HG02885 (cell line): ENCODE results near the gene GLIS1.

Experiments
- ATAC-seq: cut with Tn5 transposase; IDR thresholded peaks from one replicate; pipeline ENCODE4 v1.9.1; 2021; ENCODE audit warnings: mild to moderate bottlenecking; ENCODE audit not compliant: unreplicated experiment, poor library complexity

The GLIS1 gene

DNA sequence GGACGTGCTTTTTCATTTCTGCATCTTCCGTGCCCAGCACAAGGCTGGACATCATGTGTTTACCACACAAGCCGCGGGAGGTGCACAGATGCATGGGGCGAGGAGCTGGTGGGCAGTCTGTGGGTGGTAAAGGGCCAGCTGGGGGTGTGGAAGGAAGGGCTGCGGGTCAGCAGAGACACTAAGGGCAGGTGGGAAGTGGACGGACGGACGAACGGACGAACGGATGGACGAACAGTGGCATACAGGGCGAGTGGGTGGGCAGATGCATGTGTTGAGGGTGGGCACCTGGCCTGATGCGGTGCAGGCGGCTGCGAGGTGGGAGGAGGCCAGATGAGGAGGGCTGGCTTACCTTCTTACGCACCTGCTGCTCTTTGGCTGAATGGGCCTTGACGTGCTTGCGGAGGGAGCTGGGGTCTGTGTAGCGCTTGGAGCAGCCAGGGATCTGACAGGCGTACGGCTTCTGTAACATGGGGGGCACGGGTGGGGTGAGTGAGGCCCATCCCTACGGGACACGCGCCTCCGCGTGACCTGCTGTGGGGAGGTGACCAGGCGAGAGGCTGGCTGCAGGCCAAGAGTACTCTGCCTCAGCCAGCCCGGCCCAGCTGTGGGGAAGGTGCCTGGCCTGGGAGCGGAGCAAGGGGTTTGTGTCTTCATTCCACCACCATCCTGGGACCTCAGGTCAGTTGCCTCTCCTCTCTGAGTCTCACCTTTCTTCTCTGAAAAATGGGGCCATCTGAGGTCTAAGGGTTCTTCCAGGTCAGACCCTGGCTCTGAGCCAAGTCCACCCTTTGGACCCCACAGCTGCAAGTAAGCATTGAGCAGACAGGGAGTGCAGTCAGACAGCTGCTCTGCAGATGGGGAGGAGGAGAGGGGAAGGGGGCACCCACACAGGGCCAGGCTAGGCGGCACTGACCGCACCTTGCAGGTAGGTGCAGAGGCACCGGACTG, 214.3 kb downstream of the GLIS1 start:
- ATAC-seq, result no peak

DNA sequence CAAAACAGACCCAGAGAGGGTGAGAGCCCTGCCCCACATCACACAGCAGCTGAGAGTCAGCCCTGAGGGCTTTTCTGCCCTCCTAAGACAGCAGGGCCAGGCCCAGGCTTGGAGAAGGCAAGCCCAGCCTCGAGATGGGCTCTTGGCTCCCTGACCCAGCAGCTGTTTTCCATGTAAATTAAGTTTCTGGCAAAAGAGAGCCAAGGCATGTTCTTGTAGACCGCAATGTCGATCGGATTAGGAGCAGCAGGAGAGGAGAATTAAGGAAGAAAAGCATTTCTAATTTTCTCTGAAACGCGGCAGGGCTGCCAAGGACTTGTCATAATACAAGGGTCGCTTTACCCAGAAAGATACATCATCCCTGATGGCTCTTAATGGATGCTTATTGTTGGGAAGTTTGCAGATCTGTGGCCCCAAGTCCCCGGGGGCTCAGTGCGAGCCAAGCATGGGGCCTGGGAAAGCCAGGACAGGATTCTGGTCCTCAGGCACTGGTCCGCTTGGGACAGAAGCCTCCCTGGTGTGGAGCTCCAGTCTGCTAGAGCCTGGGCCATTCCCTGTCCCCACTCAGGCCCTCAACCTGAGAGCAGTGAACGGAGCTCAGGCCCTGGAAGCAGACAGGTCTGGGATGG, 216.9 kb downstream of the GLIS1 start:
- ATAC-seq, result no peak

DNA sequence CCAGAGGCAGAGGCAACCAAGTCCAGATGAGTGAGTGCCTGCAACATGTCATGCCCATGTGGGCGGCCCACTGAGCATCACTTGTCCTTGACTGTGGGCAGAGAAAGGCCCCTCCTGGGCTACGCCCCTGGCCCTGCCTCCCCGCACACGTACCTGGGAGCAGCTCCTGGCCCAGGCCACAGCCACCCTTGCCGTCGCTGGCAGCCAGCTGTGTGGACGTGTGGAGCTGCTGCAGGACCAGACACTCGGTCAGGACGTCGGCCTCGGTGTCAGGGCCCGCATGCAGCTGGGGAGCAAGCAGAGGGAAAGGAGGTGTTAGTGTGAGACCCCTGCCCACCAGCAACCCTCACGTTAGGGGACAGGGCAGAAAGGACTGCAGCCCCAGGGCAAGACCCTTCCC, 218.5 kb downstream of the GLIS1 start:
- no peak for ATAC-seq

DNA sequence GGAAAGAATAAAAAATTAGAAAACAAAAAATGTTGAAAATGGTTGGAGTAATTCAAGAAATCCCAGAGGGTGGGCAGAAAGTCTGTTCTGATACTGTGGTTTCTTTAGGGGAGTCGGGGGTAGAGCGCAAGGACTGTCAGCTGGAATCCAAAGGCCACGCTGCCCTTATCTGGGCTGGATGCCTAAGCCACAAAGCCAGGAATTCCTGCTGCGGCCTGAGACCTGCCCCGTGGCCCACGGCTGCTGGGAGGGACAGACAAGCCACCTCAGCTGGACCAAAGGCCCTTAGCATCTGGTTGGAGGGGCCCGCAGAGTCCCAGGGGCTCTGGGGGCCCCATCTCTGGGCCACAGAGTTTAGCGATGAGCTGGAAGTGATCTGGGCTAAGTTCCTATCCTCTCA, 219.5 kb downstream of the GLIS1 start:
- ATAC-seq, result no peak

DNA sequence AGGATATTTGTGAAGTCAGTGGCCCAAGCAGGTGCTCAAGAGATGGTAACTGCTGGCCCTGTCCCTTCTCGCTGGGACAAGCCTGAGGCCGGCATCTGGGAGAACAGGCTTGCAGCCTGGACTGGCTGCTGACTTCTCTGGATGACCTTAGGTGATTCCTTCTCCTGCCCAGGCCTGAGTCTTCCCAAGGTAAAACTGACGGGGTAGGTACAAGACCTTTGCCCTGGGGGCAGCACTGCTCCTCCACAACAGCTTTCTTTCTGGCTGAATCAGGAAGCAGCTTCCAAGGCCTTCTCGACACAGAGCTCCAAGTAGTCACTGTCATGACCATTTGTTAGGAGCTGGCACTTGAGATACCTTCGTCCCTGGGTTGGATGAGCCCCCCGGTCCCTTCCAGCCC, 220.2 kb downstream of the GLIS1 start:
- ATAC-seq, result no peak

DNA sequence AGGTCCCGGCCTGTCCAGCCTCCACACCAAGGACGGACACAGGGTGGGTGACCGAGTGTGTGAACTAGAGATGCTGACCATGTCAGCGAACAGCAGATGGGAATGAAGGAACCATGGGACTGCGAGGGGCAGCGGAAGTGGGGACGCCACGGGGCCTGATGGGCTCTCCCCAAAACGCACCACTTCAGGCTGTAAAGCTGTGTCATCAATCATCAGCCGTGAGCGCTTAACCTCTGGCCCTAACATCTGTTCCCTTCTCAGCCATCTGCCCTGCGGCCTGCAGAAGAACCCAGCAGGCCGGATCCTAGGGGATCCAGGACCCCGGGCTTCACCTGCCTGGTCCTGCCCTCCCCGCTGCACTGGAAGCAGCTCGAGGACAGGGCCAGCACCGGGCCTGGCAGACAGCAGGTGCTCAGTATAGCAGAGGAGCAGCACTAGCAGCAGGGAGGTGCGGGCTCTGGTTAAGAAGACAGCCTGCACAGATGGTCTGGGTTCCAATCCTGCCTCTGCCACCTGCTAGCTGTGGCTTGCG, 221.1 kb downstream of the GLIS1 start:
- no peak for ATAC-seq

DNA sequence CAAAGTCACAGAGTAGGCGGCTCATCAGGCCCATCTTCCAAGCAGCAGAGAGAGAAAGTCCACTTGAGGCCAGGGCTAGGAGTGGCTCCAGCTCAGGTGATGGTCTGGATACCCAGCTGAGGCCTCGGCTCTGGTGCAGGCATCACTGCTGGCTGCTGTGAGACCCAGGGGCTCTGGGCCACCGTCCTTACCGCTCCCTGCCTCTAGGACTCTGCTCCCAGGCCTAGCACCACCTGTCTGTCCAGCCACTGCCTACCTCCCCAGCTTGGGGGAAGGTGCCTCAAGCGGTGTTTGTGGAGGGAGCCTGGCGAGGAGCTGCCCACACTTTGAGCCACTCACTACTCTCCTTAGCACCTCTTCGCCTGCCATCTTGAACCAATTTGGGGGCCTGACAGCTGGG, 221.9 kb downstream of the GLIS1 start:
- no peak for ATAC-seq

DNA sequence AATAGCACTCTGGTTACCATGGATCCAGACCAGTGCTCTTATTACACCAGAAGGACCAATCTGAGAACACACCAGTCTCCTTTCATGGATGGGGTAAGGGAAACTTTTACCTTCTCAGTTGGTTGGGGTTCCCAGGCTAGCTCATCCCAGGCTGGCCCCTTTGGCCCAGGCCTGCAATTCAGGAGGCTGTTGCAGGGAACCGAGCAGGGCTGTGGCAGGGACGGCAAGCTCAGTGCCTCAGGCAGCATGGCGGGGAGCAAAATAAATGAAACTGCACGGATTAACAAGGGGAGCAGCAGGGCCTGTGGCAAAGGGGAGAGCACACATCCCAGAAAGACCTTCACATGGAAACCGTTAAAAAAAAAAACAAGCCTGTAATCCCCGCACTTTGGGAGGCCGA, 222.8 kb downstream of the GLIS1 start:
- ATAC-seq, result no peak

DNA sequence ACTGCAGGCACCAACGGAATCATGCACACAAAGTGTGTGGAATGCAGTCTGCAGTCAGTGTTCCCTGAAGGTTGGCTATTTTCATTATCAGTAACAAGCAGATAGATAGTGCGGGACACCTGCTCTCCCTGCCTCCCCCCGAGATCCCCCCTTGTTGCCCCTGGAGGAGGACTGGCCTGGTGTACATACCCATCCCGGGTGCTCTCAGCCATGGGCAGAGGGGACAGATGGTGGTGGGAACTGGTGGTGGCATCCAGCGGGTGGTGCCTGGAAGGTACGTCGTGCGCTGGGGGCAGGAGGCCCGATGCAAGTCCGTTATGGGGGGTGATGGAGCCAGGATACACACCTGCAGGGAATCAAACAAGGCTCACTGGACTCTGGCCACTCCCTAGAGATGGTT, 224.5 kb downstream of the GLIS1 start:
- no peak for ATAC-seq

DNA sequence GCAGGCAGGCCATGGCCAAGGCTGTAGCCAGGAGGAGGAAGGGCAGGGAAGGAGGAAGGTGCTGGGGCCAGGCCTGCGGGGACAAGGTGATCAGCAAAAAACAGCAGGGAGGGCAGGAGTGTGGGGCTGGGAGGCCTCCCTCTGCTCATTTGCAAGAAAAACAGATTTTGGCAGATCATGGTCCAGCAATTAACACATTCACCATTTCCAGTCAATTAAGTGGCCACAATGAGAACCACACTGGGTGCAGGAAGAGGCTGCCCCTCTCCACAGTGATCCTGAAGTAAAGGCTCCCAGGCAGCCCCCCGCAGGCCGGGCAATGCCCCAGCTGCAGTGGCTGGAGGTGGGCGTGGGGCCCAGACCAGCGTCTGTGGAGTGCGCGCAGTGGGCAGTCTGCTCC, 225.1 kb downstream of the GLIS1 start:
- no peak for ATAC-seq

DNA sequence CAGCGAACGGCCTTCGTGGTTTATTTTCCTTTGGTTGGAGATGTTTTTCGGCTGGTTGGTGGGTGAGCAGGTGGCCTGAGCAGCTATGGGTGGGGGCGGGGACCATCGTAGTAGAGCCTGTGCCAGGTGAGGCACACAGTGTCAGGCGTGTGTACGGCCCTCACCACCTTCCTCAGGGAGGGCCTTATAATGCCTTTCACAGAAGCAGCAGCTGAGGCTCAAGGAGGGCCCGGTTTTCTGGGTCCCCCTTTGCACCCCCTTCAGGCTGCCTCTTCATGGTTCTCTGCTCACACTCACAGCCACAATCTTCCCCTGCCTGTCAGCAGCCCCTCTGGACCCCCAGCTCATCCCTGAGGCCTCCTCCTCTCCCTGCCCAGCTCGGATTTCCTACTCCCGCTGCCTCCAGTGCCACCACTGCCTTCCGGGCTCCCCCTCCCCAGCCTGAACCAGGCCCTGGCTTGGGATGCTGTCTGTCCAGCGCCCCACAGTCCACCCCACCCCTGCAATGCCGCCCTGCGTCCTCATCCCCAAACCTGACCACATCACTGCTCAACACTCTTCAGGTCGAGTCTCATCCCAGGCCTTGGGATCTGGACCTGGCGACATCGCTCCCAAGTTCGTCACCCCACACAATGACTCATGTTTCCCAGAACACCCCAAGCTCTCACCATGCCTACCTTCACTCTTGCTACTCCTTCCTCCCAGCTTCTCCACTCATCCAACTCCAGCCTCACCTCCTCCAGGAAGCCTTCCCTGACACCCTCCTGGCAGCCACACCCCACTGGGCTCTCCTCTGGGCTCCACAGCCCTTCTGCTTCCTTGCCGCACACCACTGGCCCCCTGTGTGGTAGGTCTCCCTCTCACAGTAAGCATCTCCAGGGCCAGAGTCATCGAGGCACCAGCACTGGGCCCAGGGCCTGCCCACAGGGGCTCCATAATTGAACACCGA, 225.9 kb downstream of the GLIS1 start:
- ATAC-seq, result no peak

DNA sequence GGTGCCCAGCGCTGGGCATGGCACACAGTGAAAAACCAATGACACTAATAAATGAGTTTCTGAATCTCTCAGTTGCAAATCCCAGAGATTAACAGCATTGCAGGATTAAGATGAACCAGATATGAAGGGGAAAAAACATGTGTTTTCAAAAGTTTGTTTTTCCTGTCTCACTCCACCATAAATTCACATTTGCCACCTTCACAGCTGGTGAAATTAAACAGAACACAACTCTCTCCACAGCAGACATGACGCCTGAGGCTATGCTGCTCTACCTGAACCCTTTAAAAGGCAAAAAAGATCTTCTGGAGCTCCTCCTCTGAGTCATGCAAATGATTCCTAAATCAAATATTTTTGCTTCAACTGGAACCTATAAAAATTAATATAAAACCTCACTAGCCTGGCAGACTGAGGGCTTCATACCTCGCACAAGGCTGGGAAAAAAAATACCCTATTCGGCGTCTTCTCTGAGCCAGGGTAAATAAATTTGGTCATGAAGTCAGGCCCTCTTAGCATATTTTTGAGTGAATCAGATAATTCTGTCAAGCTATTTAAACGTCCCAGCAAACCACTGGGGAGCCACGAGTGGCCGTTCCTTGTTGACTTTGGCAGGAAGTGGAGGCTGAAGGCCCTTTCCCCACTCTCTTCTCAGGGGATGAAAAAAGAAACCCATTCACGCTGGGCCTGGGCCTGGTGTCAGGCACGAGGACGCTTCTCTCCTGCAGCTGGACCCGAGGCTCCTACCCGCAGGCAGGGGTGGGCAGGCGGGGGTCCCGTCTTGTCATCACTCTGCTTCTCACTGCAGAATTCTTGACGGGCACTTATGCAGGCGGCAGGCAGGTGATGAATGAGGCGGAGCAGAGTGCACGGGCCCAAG, 226.8 kb downstream of the GLIS1 start:
- no peak for ATAC-seq

DNA sequence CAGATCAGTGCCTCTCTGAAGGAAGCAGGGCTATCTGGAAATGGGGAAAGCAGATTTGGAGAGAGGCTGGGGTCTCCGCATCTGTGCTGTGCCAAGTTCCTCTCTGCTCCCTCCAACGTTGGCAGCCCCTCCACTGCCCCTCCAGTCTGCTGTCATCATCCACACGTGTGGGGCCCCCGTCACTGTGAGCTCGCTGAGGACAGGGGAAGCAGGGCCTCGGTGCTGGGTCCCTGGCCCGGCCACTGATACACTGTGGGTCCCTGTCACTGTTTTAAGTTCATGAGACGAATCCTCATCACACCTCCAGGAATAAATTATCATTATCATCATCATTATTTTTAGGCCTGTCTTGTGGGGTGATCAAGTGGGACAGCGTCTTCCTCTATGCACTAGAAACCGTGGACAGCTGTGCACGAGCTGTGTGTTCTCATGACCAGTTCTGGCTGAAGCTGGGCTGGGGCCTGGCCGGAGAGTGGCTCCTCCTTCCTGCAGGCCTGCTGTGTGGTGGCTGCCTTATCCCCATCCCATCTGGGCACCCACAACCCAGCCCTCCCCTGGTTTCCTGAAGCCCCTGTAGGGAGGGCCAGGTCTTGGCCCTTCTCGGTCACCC, 227.5 kb downstream of the GLIS1 start:
- no peak for ATAC-seq

DNA sequence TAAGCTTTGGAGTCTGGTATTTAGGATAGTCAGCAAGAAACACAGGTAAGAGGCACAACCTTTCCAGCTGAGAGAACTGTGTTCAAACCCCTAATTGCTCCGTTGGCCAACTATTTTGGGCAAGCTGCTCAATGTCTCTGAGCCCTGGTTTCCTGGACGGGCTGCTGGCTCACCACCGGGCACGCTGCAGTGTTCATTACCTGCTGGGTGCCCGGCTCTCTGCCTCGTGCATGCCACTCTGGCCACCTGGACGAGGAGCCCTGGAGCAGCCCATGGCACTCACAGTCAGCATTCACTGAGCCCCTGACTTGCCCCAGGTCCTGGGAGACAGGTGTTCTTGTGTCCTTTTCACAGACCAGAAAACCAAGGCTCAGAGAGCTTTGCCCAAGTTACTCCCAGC, 228.7 kb downstream of the GLIS1 start:
- no peak for ATAC-seq

DNA sequence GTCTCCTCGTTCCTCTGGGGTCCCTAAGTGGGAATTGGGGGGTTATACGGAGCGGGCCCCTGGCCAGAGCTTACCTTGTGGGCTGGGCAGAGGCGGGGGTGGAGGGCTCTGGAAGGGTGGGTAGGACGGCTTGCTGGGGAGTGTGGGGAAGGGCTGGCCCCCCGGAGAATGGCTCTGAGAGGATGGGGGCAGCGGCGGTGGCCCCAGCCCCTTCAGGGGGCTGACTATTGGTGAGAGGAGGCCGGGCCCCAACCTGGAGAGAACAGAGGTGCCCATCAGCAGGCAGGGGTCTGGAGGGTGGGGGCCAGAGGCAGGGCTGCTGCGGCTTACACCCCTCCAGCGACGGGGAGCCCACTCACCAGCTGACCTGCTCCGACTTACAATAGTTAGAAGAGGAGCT, 229.2 kb downstream of the GLIS1 start:
- no peak for ATAC-seq

DNA sequence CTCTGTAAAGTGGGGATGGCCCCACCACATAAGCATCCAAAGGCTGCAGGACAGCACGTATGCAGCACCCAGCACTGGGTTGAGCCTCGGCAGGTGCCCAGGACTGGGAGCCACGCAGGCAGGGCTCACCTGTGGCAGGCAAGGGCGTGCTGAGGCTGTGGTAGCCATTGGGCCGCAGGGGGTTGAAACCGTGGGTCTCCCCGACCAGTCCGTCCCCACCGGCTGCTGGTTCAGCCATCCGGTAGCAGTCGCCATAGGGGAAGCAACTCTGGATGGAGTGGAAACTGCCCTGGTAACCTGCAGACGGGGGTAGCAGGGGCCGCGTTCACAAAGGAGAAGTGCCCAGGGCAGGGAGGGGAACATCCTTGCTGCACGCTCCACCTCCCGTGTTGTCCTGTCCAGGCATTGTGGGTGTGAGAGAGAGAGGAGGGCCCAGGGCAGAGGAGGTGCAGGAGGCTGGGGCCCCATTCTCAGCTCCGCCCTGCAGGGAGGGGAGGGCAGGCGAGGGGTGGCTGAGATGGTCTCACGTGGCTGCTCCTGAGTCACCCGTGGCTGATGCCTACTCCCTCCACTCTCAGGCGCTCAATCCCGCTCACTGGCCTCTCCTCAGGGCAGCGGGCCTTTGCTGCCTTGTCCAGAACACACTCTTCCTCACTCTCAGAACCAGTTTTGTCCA, 229.8 kb downstream of the GLIS1 start:
- no peak for ATAC-seq

DNA sequence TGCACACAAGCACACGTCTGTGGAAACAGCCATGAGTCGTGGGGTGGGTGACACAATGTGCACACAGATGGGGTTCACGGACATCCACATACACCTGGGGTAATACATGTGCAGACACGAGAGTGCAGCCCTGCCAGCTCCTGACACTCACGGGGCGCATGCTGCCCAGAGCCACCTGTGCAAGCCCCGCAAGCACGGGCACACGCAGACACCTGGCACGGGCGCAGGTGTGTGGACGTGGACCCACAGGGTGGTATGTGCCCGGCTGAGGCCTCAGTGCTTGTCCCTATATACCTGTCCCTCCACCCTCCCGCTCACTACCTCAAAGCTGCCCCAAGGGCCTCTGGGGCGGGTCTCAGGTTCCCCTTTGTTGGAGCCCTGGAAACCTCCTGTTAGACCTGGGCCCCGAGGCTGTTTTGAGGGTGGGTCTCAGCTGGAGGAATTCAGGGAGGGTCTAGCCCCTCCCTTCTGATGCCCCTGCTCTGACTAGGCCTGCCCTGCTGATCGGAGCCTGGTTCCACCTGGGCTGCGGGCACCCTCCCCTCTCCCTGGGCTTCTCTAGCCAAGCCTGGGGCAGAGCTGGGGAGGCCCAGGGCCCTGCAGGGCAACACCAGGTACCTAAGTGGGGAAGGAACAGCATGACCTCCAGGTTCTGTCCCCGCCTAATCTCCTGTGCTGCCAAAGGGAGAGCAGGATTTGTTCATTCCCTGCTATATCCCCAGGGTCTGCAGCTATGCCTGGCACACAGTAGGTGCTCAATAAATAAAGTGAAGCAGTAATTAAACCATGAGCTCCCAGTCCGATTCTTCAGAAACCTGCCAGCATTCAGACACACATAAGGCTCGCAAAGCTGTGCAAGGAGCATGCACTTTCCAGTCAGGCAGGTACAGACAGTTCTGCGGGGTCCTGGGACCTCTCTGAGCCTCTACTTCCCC, 230.6 kb downstream of the GLIS1 start:
- no peak for ATAC-seq
